ENCODE data around the gene BEND2.

DNA sequence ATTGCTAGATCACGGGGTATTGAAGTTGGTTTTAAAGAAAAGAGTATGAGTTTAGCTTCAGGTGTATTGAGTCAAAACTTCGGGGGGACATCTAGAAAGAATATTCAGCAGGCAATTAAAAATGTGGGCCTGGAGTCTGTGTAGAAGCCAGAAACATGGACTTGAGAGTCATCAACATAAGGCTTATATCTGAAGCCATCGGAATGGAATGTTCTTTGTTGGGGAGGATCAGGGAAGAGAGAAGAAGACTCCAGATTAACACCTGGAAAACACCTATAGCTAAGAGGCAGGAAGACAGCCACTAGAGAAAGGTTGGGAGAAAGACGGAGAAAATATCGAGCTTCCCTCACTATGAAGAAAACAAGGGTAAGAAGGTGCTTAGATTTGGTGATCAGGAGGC is 69.5 kb downstream of the BEND2 start:
- TF ChIP-seq, protein P1, sequence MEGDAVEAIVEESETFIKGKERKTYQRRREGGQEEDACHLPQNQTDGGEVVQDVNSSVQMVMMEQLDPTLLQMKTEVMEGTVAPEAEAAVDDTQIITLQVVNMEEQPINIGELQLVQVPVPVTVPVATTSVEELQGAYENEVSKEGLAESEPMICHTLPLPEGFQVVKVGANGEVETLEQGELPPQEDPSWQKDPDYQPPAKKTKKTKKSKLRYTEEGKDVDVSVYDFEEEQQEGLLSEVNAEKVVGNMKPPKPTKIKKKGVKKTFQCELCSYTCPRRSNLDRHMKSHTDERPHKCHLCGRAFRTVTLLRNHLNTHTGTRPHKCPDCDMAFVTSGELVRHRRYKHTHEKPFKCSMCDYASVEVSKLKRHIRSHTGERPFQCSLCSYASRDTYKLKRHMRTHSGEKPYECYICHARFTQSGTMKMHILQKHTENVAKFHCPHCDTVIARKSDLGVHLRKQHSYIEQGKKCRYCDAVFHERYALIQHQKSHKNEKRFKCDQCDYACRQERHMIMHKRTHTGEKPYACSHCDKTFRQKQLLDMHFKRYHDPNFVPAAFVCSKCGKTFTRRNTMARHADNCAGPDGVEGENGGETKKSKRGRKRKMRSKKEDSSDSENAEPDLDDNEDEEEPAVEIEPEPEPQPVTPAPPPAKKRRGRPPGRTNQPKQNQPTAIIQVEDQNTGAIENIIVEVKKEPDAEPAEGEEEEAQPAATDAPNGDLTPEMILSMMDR (IDR thresholded peaks at IDR 0.05), result no peak
- TF ChIP-seq POLR2A (IDR thresholded peaks at IDR 0.05), result no peak
- no peak for TF ChIP-seq EP300 (IDR thresholded peaks at IDR 0.05)
